ENCODE results near the gene TXN2.

Gene TXN2

DNA sequence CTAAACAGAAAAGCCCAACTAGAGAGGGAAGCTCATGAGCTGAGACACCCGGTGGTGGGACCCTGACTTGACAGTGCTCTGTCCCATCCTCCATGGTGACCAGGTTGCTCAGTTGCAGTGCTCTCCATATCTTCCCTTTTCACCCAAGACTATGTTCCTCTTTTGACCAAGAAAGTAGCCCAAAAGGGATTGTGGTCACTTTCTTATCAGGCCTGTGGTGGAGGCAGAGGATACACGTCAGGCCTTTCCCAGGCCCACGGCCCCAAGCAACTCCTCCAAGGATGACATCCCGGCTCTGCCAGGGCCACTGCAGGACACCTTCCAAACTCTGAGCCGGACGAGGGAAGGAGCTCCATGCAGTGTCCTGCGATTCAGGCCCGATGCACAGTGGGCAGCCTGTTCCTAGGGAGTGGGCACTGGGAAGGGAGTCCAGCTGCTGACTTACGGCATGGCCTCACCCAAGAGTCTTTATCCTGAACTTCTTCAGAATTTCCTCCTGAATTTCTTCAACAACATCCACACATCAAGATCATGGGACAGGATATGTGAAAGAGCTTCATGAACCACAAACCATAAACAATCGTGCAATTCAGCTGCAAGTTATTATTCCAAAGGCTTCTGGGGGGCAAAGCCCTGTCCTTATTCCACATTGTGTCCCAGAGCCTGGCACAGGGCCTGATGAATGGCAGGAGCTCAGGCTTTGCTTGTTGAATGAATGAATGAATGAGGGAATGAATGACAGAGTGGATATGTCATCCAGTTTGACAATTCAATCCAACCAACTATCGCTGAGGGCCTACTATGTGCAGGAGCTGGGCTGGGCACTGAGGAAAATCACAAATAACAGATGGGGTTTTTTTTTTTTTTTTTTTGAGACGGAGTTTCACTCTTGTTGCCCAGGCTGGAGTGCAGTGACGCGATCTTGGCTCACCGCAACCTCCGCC is 57.7 kb downstream of the TXN2 start:
- Histone ChIP-seq H3K36me3 (ENCODE audit: insufficient read depth) (no peaks in the 10 kb centered on the region), H3K4me3 (IDR thresholded peaks at IDR 0.05; ENCODE audit: insufficient read depth, low read depth, low read length) (no peak overlapping the region), H3K27ac (no peak overlapping the region), H2AFZ (ENCODE audit: low read depth) (no peak overlapping the region), H3K4me1 (ENCODE audit: low read depth, poor library complexity, severe bottlenecking) (peaks cover 44% of the 10 kb centered on the region), H3K27me3 (ENCODE audit: insufficient read depth, low read depth) (no peaks in the 10 kb centered on the region), H4K20me1 (ENCODE audit: insufficient read depth) (no peaks in the 10 kb centered on the region), H3K9ac (no peak overlapping the region), H3K79me2 (ENCODE audit: insufficient read depth, low read depth) (no peaks in the 10 kb centered on the region), H3K4me2 (no peak overlapping the region)
- TF ChIP-seq, protein P1, sequence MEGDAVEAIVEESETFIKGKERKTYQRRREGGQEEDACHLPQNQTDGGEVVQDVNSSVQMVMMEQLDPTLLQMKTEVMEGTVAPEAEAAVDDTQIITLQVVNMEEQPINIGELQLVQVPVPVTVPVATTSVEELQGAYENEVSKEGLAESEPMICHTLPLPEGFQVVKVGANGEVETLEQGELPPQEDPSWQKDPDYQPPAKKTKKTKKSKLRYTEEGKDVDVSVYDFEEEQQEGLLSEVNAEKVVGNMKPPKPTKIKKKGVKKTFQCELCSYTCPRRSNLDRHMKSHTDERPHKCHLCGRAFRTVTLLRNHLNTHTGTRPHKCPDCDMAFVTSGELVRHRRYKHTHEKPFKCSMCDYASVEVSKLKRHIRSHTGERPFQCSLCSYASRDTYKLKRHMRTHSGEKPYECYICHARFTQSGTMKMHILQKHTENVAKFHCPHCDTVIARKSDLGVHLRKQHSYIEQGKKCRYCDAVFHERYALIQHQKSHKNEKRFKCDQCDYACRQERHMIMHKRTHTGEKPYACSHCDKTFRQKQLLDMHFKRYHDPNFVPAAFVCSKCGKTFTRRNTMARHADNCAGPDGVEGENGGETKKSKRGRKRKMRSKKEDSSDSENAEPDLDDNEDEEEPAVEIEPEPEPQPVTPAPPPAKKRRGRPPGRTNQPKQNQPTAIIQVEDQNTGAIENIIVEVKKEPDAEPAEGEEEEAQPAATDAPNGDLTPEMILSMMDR (conservative IDR thresholded peaks at IDR 0.05; ENCODE audit: low read depth, low read length), result no peak

GRCh38 chr22:36422287-36423014 is 59.0 kb downstream of the TXN2 start:
- Histone ChIP-seq H3K36me3 (ENCODE audit: insufficient read depth) (no peaks in the 10 kb centered on the region), H3K9ac (no peak overlapping the region), H4K20me1 (ENCODE audit: insufficient read depth) (no peaks in the 10 kb centered on the region), H3K27ac (no peak overlapping the region), H2AFZ (ENCODE audit: low read depth) (no peak overlapping the region), H3K4me3 (IDR thresholded peaks at IDR 0.05; ENCODE audit: insufficient read depth, low read depth, low read length) (no peak overlapping the region), H3K27me3 (ENCODE audit: insufficient read depth, low read depth) (no peaks in the 10 kb centered on the region), H3K4me1 (ENCODE audit: low read depth, poor library complexity, severe bottlenecking) (peaks cover 55% of the 10 kb centered on the region), H3K4me2 (no peak overlapping the region), H3K79me2 (ENCODE audit: insufficient read depth, low read depth) (no peaks in the 10 kb centered on the region)
- TF ChIP-seq, protein P1 (conservative IDR thresholded peaks at IDR 0.05; ENCODE audit: low read depth, low read length), result no peak

DNA sequence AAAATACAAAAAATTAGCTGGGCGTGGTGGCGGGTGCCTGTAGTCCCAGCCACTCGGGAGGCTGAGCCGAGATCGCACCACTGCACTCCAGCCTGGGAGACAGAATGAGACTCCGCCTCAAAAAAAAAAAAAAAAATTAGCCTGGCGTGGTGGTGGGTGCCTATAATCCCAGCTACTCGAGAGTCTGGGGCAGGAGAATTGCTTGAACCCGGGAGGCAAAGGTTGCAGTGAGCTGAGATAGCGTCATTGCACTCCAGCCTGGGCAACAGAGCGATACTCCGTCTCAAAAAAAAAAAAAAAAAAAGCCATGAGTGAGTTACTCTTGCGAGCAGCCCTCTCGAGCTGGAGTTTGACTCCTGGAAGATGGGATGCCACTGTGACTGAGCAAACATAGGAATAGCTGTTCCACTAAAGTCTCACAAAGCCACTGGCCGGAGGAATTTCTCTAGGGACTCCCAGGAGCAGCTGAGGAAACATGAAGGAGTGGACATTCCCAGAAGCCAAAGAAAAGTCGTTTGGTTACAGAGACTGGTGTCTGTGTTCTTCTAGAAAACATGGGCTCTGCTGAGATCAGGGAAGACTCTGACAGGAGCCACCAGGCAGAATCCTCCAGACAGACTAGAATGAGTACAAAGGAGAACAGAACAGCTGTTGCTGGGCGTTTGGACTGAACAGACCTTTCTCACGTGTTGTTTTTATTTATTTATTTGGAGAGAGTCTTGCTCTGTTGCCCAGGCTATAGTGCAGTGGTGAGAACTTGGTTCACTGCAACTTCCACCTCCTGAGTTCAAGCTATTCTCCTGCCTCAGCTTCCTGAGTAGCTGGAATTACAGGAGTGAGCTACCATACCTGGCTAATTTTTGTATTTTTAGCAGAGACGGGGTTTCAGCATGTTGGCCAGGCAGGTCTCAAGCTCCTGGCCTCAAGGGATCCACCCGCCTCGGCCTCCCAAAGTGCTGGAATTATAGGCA is 61.2 kb downstream of the TXN2 start:
- Histone ChIP-seq H3K4me2 (peak overlapping the region; percentile 98), H2AFZ (ENCODE audit: low read depth) (peak overlapping the region; percentile 69), H3K27me3 (ENCODE audit: insufficient read depth, low read depth) (no peaks in the 10 kb centered on the region), H4K20me1 (ENCODE audit: insufficient read depth) (no peaks in the 10 kb centered on the region), H3K4me1 (ENCODE audit: low read depth, poor library complexity, severe bottlenecking) (peaks cover 55% of the 10 kb centered on the region), H3K79me2 (ENCODE audit: insufficient read depth, low read depth) (no peaks in the 10 kb centered on the region), H3K9ac (peak overlapping the region; percentile 56; the same call in 1 of the 2 replicates), H3K36me3 (ENCODE audit: insufficient read depth) (no peaks in the 10 kb centered on the region), H3K27ac (peak overlapping the region; percentile 78), H3K4me3 (IDR thresholded peaks at IDR 0.05; ENCODE audit: insufficient read depth, low read depth, low read length) (no peak overlapping the region)
- TF ChIP-seq, protein P1 (conservative IDR thresholded peaks at IDR 0.05; ENCODE audit: low read depth, low read length), result no peak

Measured in KMS-11 (cell line).